ENCODE measurements around the gene PKHD1.
A peak's percentile ranks its signal among the peaks of the same experiment; 100 is the strongest.
"Not testable (repeated sequence)": the region's sequence is repeated elsewhere in the genome, so short reads cannot be mapped to it uniquely, and the experiment has no call there.

The PKHD1 gene

GRCh38 chr6:51856508-51856907 is 230.9 kb downstream of the PKHD1 start:
- TF ChIP-seq, protein P1, sequence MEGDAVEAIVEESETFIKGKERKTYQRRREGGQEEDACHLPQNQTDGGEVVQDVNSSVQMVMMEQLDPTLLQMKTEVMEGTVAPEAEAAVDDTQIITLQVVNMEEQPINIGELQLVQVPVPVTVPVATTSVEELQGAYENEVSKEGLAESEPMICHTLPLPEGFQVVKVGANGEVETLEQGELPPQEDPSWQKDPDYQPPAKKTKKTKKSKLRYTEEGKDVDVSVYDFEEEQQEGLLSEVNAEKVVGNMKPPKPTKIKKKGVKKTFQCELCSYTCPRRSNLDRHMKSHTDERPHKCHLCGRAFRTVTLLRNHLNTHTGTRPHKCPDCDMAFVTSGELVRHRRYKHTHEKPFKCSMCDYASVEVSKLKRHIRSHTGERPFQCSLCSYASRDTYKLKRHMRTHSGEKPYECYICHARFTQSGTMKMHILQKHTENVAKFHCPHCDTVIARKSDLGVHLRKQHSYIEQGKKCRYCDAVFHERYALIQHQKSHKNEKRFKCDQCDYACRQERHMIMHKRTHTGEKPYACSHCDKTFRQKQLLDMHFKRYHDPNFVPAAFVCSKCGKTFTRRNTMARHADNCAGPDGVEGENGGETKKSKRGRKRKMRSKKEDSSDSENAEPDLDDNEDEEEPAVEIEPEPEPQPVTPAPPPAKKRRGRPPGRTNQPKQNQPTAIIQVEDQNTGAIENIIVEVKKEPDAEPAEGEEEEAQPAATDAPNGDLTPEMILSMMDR (IDR thresholded peaks at IDR 0.05; ENCODE audit: insufficient read depth, low read depth, low read length, missing control alignments): no peak
- DNase-seq (ENCODE audit: low read depth): no peak
- no peak overlapping the region for H3K4me3 ChIP-seq (ENCODE audit: low read depth, low read length)

GRCh38 chr6:51855310-51856082 is 231.9 kb downstream of the PKHD1 start:
- TF ChIP-seq, protein P1 (IDR thresholded peaks at IDR 0.05; ENCODE audit: insufficient read depth, low read depth, low read length, missing control alignments): peak; percentile 48
- DNase-seq (ENCODE audit: low read depth): peak; percentile 82
- no peak overlapping the region for H3K4me3 ChIP-seq (ENCODE audit: low read depth, low read length)

- DNase-seq (ENCODE audit: low read depth): no peak
- no peak overlapping the region for H3K4me3 ChIP-seq (ENCODE audit: low read depth, low read length)
- TF ChIP-seq, protein P1 (IDR thresholded peaks at IDR 0.05; ENCODE audit: insufficient read depth, low read depth, low read length, missing control alignments): no peak
Measured at GRCh38 chr6:51854876-51855275, 232.5 kb downstream of the PKHD1 start.

DNA sequence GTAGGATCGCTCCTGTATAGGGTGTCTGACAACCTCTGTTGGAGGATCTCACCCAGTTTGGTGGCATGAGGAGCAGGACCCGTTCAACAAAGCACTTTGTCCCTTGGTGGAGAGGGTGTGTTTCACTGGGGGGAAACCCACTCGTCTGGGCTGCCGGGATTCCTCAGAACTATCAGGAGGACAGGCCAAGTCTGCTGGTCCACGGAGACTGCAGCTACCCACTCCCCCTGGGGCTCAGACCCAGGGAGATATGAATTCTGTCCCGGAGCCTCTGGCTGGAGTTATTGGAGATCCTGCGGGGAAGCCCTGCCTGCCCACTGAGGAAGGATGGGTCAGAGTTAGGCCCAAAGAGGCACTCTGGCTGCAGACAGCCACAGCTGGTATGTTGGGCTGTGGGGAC is 233.1 kb downstream of the PKHD1 start:
- TF ChIP-seq, protein P1 (IDR thresholded peaks at IDR 0.05; ENCODE audit: insufficient read depth, low read depth, low read length, missing control alignments): no peak
- no peak overlapping the region for H3K4me3 ChIP-seq (ENCODE audit: low read depth, low read length)
- no peak for DNase-seq (ENCODE audit: low read depth)

DNA sequence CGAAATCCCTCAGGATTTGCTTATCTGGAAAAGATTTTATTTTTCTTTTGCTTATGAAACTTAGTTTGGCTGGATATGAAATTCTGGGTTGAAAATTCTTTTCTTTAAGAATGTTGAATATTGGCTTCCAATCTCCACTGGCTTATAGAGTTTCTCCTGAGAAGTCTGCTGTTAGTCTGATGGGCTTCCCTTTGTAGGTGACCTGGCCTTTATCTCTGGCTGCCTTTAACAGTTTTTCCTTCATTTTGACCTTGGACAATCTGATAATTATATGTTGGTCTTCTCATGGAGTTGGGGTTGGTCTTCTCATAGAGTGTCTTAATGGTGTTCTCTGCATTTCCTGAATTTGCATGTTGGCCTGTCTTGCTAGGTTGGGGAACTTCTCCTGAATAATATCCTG is 234.3 kb downstream of the PKHD1 start:
- DNase-seq (ENCODE audit: low read depth): not testable (repeated sequence)

DNA sequence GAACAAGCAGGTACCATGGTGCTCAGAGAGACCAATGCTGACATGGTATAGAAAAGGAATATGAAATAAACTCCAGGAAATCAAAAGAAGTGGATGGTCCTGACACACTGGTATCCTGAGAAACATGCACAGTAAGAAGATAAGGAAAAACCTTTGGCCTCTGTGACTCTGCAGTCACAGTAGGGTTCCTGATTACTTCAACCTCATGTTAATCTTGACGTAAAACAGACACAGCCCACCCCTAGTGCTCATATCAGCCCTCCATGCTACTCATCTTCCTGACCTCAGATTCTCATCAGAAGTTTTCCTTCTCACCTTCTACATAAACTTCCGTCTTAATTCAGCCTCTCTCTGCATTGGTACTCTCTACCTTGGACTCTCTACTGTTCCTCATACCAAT is 240.9 kb downstream of the PKHD1 start:
- no peak overlapping the region for H3K4me3 ChIP-seq (ENCODE audit: low read depth, low read length)
- no peak for DNase-seq (ENCODE audit: low read depth)
- TF ChIP-seq, protein P1 (IDR thresholded peaks at IDR 0.05; ENCODE audit: insufficient read depth, low read depth, low read length, missing control alignments): no peak

More for the DNA sequence above, 234.3 kb downstream of the PKHD1 start:
- H3K4me3 ChIP-seq (ENCODE audit: low read depth, low read length): not testable (repeated sequence)

DNA sequence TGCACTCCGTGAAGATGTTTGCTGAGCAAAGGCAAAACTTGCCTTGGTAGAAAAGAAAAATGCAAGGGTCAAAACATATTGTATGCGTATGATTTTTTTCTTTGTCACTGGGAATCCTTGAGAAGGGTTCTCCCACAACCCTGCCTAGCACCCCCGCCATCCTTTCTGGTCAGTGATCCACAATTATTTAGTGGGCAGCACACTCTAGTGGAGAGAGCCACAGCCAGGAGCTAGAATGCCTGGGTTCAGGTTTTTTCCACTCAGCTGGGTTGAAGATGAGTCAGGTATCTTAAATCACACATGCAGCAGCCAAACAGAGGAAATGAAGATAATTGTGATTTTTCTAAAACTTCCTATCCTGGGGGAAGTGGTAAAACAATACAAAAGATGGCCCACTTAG is 243.1 kb downstream of the PKHD1 start:
- TF ChIP-seq, protein P1 (IDR thresholded peaks at IDR 0.05; ENCODE audit: insufficient read depth, low read depth, low read length, missing control alignments): peak; percentile 28
- no peak overlapping the region for H3K4me3 ChIP-seq (ENCODE audit: low read depth, low read length)
- DNase-seq (ENCODE audit: low read depth): peak; percentile 11

All from GM12865 (cell line).